Measurements from ENCODE around the gene HCAR1.
A peak's percentile ranks its signal among the peaks of the same experiment; 100 is the strongest.
"Not testable (repeated sequence)": the region's sequence is repeated elsewhere in the genome, so short reads cannot be mapped to it uniquely, and the experiment has no call there.

The HCAR1 gene

GRCh38 chr12:122724641-122725243 lies 5.9 kb downstream of the HCAR1 start:
- H3K36me3 ChIP-seq: no peaks in the 10 kb centered on the region
- no peak overlapping the region for H3K4me3 ChIP-seq (ENCODE audit: low read depth in 1 of 2, low read length in 1 of 2)
- no peaks in the 10 kb centered on the region for H3K9me3 ChIP-seq
- H3K27me3 ChIP-seq: no peaks in the 10 kb centered on the region
- TF ChIP-seq CTCF (IDR thresholded peaks at IDR 0.05): no peak
- H3K4me1 ChIP-seq (ENCODE audit: control insufficient read depth in 1 of 2, insufficient read depth in 1 of 2, low read depth in 1 of 2, low read length in 1 of 2): peaks cover 27 to 36% of the 10 kb centered on the region in 2 experiments
- H3K27ac ChIP-seq: no peak overlapping the region

- H3K9me3 ChIP-seq: no peaks in the 10 kb centered on the region
- no peaks in the 10 kb centered on the region for H3K36me3 ChIP-seq
- peak overlapping the region; percentile 46 for H3K27ac ChIP-seq
- no peak for TF ChIP-seq CTCF (IDR thresholded peaks at IDR 0.05)
- peaks cover 29 to 38% of the 10 kb centered on the region in 2 experiments for H3K4me1 ChIP-seq (ENCODE audit: control insufficient read depth in 1 of 2, insufficient read depth in 1 of 2, low read depth in 1 of 2, low read length in 1 of 2)
- H3K4me3 ChIP-seq (ENCODE audit: low read depth in 1 of 2, low read length in 1 of 2): no peak overlapping the region
- H3K27me3 ChIP-seq: no peaks in the 10 kb centered on the region
Observed at GRCh38 chr12:122722387-122722786, 8.3 kb downstream of the HCAR1 start.

- no peak for TF ChIP-seq CTCF (IDR thresholded peaks at IDR 0.05)
- no peaks in the 10 kb centered on the region for H3K27me3 ChIP-seq
- no peak overlapping the region for H3K4me3 ChIP-seq (ENCODE audit: low read depth in 1 of 2, low read length in 1 of 2)
- no peaks in the 10 kb centered on the region for H3K9me3 ChIP-seq
- H3K4me1 ChIP-seq (ENCODE audit: control insufficient read depth in 1 of 2, insufficient read depth in 1 of 2, low read depth in 1 of 2, low read length in 1 of 2): peaks cover 24 to 37% of the 10 kb centered on the region in 2 experiments
- H3K36me3 ChIP-seq: no peaks in the 10 kb centered on the region
- H3K27ac ChIP-seq: no peak overlapping the region
Observed at GRCh38 chr12:122721057-122721545, 9.5 kb downstream of the HCAR1 start.

- H3K27me3 ChIP-seq, H3K36me3 ChIP-seq, H3K9me3 ChIP-seq: not testable (repeated sequence)
- peaks cover 7 to 25% of the 10 kb centered on the region in 2 experiments for H3K4me1 ChIP-seq (ENCODE audit: control insufficient read depth in 1 of 2, insufficient read depth in 1 of 2, low read depth in 1 of 2, low read length in 1 of 2)
- peak within 1 kb of the TSS; percentile 70 to 92 for H3K4me3 ChIP-seq (ENCODE audit: low read depth in 1 of 2, low read length in 1 of 2)
- H3K27ac ChIP-seq: peak within 1 kb of the TSS; percentile 89
Observed at GRCh38 chr12:122716658-122717057, 14.0 kb downstream of the HCAR1 start, which contains the start of gene HCAR3. HCAR3 (minus strand) TSS chr12:122716811; CDS start chr12:122716737, 74 bp downstream.

GRCh38 chr12:122715211-122715610 lies 15.4 kb downstream of the HCAR1 start:
- H3K4me1 ChIP-seq (ENCODE audit: control insufficient read depth in 1 of 2, insufficient read depth in 1 of 2, low read depth in 1 of 2, low read length in 1 of 2): peaks cover 19 to 36% of the 10 kb centered on the region in 2 experiments
- peak overlapping the region; percentile 70 to 92 for H3K4me3 ChIP-seq (ENCODE audit: low read depth in 1 of 2, low read length in 1 of 2)
- H3K27me3 ChIP-seq, H3K36me3 ChIP-seq, H3K9me3 ChIP-seq: not testable (repeated sequence)
- peak overlapping the region; percentile 39 for H3K27ac ChIP-seq

- not testable (repeated sequence) for H3K36me3 ChIP-seq, H3K27me3 ChIP-seq, H3K9me3 ChIP-seq, H3K27ac ChIP-seq
- Histone ChIP-seq H3K4me3 (ENCODE audit: low read depth in 1 of 2, low read length in 1 of 2) (peak overlapping the region; percentile 70 to 92), H3K4me1 (ENCODE audit: control insufficient read depth in 1 of 2, insufficient read depth in 1 of 2, low read depth in 1 of 2, low read length in 1 of 2) (peaks cover 19 to 34% of the 10 kb centered on the region in 2 experiments)
Observed at GRCh38 chr12:122713491-122714188, 17.0 kb downstream of the HCAR1 start.

GRCh38 chr12:122711266-122711665 lies 19.4 kb downstream of the HCAR1 start:
- not testable (repeated sequence) for H3K27me3 ChIP-seq, H3K9me3 ChIP-seq, H3K36me3 ChIP-seq
- Histone ChIP-seq H3K27ac (peak overlapping the region; percentile 45), H3K4me1 (ENCODE audit: control insufficient read depth in 1 of 2, insufficient read depth in 1 of 2, low read depth in 1 of 2, low read length in 1 of 2) (peaks cover 13 to 23% of the 10 kb centered on the region in 2 experiments), H3K4me3 (ENCODE audit: low read depth in 1 of 2, low read length in 1 of 2) (peak overlapping the region; percentile 37 to 41)

- not testable (repeated sequence) for H3K36me3 ChIP-seq; H3K27me3 ChIP-seq; H3K9me3 ChIP-seq; H3K27ac ChIP-seq; H3K4me3 ChIP-seq (ENCODE audit: low read depth in 1 of 2, low read length in 1 of 2)
- peaks cover 13 to 18% of the 10 kb centered on the region in 2 experiments for H3K4me1 ChIP-seq (ENCODE audit: control insufficient read depth in 1 of 2, insufficient read depth in 1 of 2, low read depth in 1 of 2, low read length in 1 of 2)
Observed at GRCh38 chr12:122710341-122710740, 20.3 kb downstream of the HCAR1 start.

GRCh38 chr12:122709287-122709686 lies 21.4 kb downstream of the HCAR1 start:
- H3K4me3 ChIP-seq (ENCODE audit: low read depth in 1 of 2, low read length in 1 of 2); H3K27me3 ChIP-seq; H3K27ac ChIP-seq; H3K9me3 ChIP-seq; H3K36me3 ChIP-seq: not testable (repeated sequence)
- peaks cover 13 to 19% of the 10 kb centered on the region in 2 experiments for H3K4me1 ChIP-seq (ENCODE audit: control insufficient read depth in 1 of 2, insufficient read depth in 1 of 2, low read depth in 1 of 2, low read length in 1 of 2)

GRCh38 chr12:122703841-122704240 lies 26.8 kb downstream of the HCAR1 start:
- Histone ChIP-seq H3K27ac (peak overlapping the region; percentile 91), H3K4me3 (ENCODE audit: low read depth in 1 of 2, low read length in 1 of 2) (peak overlapping the region; percentile 66 to 90), H3K4me1 (ENCODE audit: control insufficient read depth in 1 of 2, insufficient read depth in 1 of 2, low read depth in 1 of 2, low read length in 1 of 2) (peaks cover 29 to 30% of the 10 kb centered on the region in 2 experiments)
- not testable (repeated sequence) for H3K9me3 ChIP-seq, H3K27me3 ChIP-seq, H3K36me3 ChIP-seq

Data from neutrophil (primary cell).